Thymus (tissue), 11 donors: ENCODE measurements around the gene OTOP1. TPM values are rescaled to one million over a fixed set of nuclear protein-coding genes. Genes with fewer than 3 reads are reported as not detected.
A peak's percentile ranks its signal among the peaks of the same experiment; 100 is the strongest.
"Not testable (repeated sequence)": the region's sequence is repeated elsewhere in the genome, so short reads cannot be mapped to it uniquely, and the experiment has no call there.

Experiments
- DNase-seq, 9 donors: peaks; one replicate each; pipeline ENCODE4 v3.0.0-alpha.2; 2013; ENCODE audit warnings: low spot score in 9 of 9, low read depth in 6 of 9, missing footprints in 1 of 9
- H3K27ac ChIP-seq, 2 donors: one replicate each; pipeline ENCODE4 v1.5.1; 2013; ENCODE audit warnings: control low read depth in 1 of 2, low read depth in 1 of 2, low read length in 1 of 2, mild to moderate bottlenecking in 1 of 2, moderate library complexity in 1 of 2
- H3K27me3 ChIP-seq, 2 donors: one replicate each; pipeline ENCODE4 v1.5.1; 2013; ENCODE audit warnings: low read length in 1 of 2; ENCODE audit not compliant: control insufficient read depth in 2 of 2, insufficient read depth in 1 of 2
- H3K36me3 ChIP-seq, 2 donors: one replicate each; pipeline ENCODE4 v1.5.1; 2013; ENCODE audit warnings: low read length in 1 of 2, mild to moderate bottlenecking in 1 of 2, moderate library complexity in 1 of 2; ENCODE audit not compliant: control insufficient read depth in 2 of 2, insufficient read depth in 2 of 2
- H3K4me1 ChIP-seq, 2 donors: one replicate each; pipeline ENCODE4 v1.5.1; 2013; ENCODE audit warnings: low read length in 2 of 2; ENCODE audit not compliant: control insufficient read depth in 2 of 2, insufficient read depth in 2 of 2
- H3K4me3 ChIP-seq, 2 donors: one replicate each; pipeline ENCODE4 v1.5.1; 2013; ENCODE audit warnings: low read length in 2 of 2, control low read depth in 1 of 2, mild to moderate bottlenecking in 1 of 2
- H3K9me3 ChIP-seq, 2 donors: one replicate each; pipeline ENCODE4 v1.5.1; 2013; ENCODE audit warnings: low read length in 1 of 2, mild to moderate bottlenecking in 1 of 2; ENCODE audit not compliant: control insufficient read depth in 2 of 2, insufficient read depth in 1 of 2
- WGBS: extraction: QIAGEN DNeasy Blood & Tissue Kit; methylation state at CpG from one replicate; pipeline ENCODE4 v1.1.7; 2013; 5-methylcytosine and 5-hydroxymethylcytosine counted together
- polyA plus RNA-seq: library from polyadenylated mRNA; stranded (reverse); fragments of 200-250 nt; gene quantifications from one replicate; pipeline ENCODE4 v1.2.3, GENCODE V29; 2013
- total RNA-seq: library from RNA; stranded (reverse); fragments of 120-200 nt; gene quantifications from one replicate; pipeline ENCODE4 v1.2.4, GENCODE V29; 2013
- donor health status: healthy.

Gene OTOP1
- total and polyA plus RNA-seq, 2 donors: 0.05 to 0.21 TPM

GRCh38 chr4:4248029-4248884 lies 21.5 kb upstream of the OTOP1 start, which contains the start of gene TMEM128:
Gene TMEM128 (minus strand): TSS chr4:4248223. CDS start chr4:4248202, 21 bp downstream.
- Histone ChIP-seq H3K36me3 (peaks cover 18 to 21% of the 10 kb centered on the region in 2 donors), H3K4me1 (peaks cover 13% of the 10 kb centered on the region in 2 donors), H3K27me3 (peaks cover 0 to 4% of the 10 kb centered on the region in 2 donors), H3K27ac (peak within 1 kb of the TSS; percentile 94 to 98), H3K4me3 (peak within 1 kb of the TSS; percentile 78 to 99), H3K9me3 (no peaks in the 10 kb centered on the region)
- DNase-seq: peak; percentile 83 to 97 (median 93)
- WGBS: 2% methylated on average over 62 of the region's 62 CpGs

- peak in 3 of 9 donors; percentile 8 to 48 (median 25) for DNase-seq
Observed at GRCh38 chr4:4247696-4248028, 20.9 kb upstream of the OTOP1 start.

GRCh38 chr4:4245172-4245571 lies 18.4 kb upstream of the OTOP1 start:
- no peaks in the 10 kb centered on the region for H3K9me3 ChIP-seq
- 100% methylated on average over 1 of the region's 1 CpG for WGBS
- H3K27ac ChIP-seq: no peak overlapping the region

More at GRCh38 chr4:4247696-4248028, 20.9 kb upstream of the OTOP1 start:
- Histone ChIP-seq H3K9me3 (no peaks in the 10 kb centered on the region), H3K27ac (peak overlapping the region; percentile 94 to 98), H3K27me3 (peaks cover 0 to 4% of the 10 kb centered on the region in 2 donors), H3K36me3 (peaks cover 18 to 22% of the 10 kb centered on the region in 2 donors), H3K4me1 (peaks cover 13% of the 10 kb centered on the region in 2 donors), H3K4me3 (peak overlapping the region; percentile 78 to 99)
- WGBS: 1% methylated on average over 12 of the region's 12 CpGs

GRCh38 chr4:4239551-4239950 lies 12.8 kb upstream of the OTOP1 start:
- not testable (repeated sequence) for H3K4me3 ChIP-seq, H3K27ac ChIP-seq, DNase-seq, H3K4me1 ChIP-seq, H3K9me3 ChIP-seq, H3K27me3 ChIP-seq
- WGBS: 98% methylated on average over 3 of the region's 3 CpGs
- peaks cover 30 to 35% of the 10 kb centered on the region in 2 donors for H3K36me3 ChIP-seq

More at GRCh38 chr4:4245172-4245571, 18.4 kb upstream of the OTOP1 start:
- no peak overlapping the region for H3K4me3 ChIP-seq
- DNase-seq: no peak
- no peaks in the 10 kb centered on the region for H3K27me3 ChIP-seq
- peaks cover 32 to 34% of the 10 kb centered on the region in 2 donors for H3K36me3 ChIP-seq
- H3K4me1 ChIP-seq: peaks cover 13% of the 10 kb centered on the region in 2 donors

- Histone ChIP-seq H3K27ac (no peak overlapping the region), H3K36me3 (peaks cover 2 to 5% of the 10 kb centered on the region in 2 donors), H3K9me3 (no peaks in the 10 kb centered on the region), H3K27me3 (peaks cover 5 to 14% of the 10 kb centered on the region in 2 donors), H3K4me1 (no peaks in the 10 kb centered on the region), H3K4me3 (no peak overlapping the region)
- DNase-seq: no peak
- WGBS: 95% methylated on average over 2 of the region's 2 CpGs
Observed at GRCh38 chr4:4233610-4234009, 6.9 kb upstream of the OTOP1 start.

GRCh38 chr4:4228356-4228668 lies 1.6 kb upstream of the OTOP1 start:
- Histone ChIP-seq H3K27me3 (peaks cover 36 to 57% of the 10 kb centered on the region in 2 donors), H3K27ac (no peak overlapping the region), H3K9me3 (no peaks in the 10 kb centered on the region), H3K4me3 (no peak overlapping the region), H3K36me3 (no peaks in the 10 kb centered on the region), H3K4me1 (no peaks in the 10 kb centered on the region)
- no peak for DNase-seq
- 86% methylated on average over 1 of the region's 1 CpG for WGBS

GRCh38 chr4:4227510-4228355 lies 1.0 kb upstream of the OTOP1 start:
- H3K27ac ChIP-seq: no peak overlapping the region
- H3K4me3 ChIP-seq: no peak overlapping the region
- WGBS: 16% methylated on average over 51 of the region's 51 CpGs
- no peaks in the 10 kb centered on the region for H3K9me3 ChIP-seq
- H3K27me3 ChIP-seq: peaks cover 36 to 58% of the 10 kb centered on the region in 2 donors
- DNase-seq: no peak
- no peaks in the 10 kb centered on the region for H3K4me1 ChIP-seq
- no peaks in the 10 kb centered on the region for H3K36me3 ChIP-seq

GRCh38 chr4:4225915-4226605 lies 669 bp downstream of the OTOP1 start:
- peaks cover 36 to 58% of the 10 kb centered on the region in 2 donors for H3K27me3 ChIP-seq

More at GRCh38 chr4:4225915-4226605, 669 bp downstream of the OTOP1 start:
- Histone ChIP-seq H3K27ac (no peak overlapping the region), H3K9me3 (no peaks in the 10 kb centered on the region), H3K36me3 (no peaks in the 10 kb centered on the region), H3K4me1 (no peaks in the 10 kb centered on the region), H3K4me3 (no peak overlapping the region)
- WGBS: 21% methylated on average over 41 of the region's 41 CpGs
- DNase-seq: no peak
